Spleen (tissue), 11 donors: ENCODE data around the gene HMGXB3. TPM values are rescaled to one million over a fixed set of nuclear protein-coding genes. Genes with fewer than 3 reads are reported as not detected.
A peak's percentile ranks its signal among the peaks of the same experiment; 100 is the strongest.

Source experiments
- DNase-seq: peaks from one replicate; pipeline ENCODE4 v3.0.0-alpha.2; 2020
- H3K27ac ChIP-seq, 8 donors: fragments of 200-600 bp; sonication (generic) in 7 of 8; 1 replicate in 4 of 8; 2 replicates in 4 of 8; pipeline versions ENCODE4 v1.5.0 to v1.8.0; 2016 to 2021; ENCODE audit warnings: inconsistent platforms in 4 of 8, mild to moderate bottlenecking in 4 of 8, moderate library complexity in 1 of 8
- H3K27me3 ChIP-seq, 7 donors: fragments of 200-600 bp; sonication (generic) in 6 of 7; replicated peaks in 1 of 7; 1 replicate in 4 of 7; 2 replicates in 3 of 7; pipeline versions ENCODE4 v1.5.0 to v1.8.0; 2016 to 2021; ENCODE audit warnings: inconsistent platforms in 3 of 7, mild to moderate bottlenecking in 1 of 7
- H3K36me3 ChIP-seq, 6 donors: fragments of 200-600 bp; sonication (generic) in 5 of 6; 1 replicate in 4 of 6; 2 replicates in 2 of 6; pipeline versions ENCODE4 v1.5.0 to v1.8.0; 2016 to 2021; ENCODE audit warnings: inconsistent platforms in 2 of 6
- H3K4me1 ChIP-seq, 6 donors: fragments of 200-600 bp; sonication (generic) in 5 of 6; 1 replicate in 3 of 6; 2 replicates in 3 of 6; pipeline versions ENCODE4 v1.5.0 to v1.8.0; 2016 to 2021; ENCODE audit warnings: inconsistent platforms in 3 of 6
- H3K4me3 ChIP-seq, 8 donors: fragments of 200-600 bp; sonication (generic) in 7 of 8; 1 replicate in 4 of 8; 2 replicates in 4 of 8; pipeline versions ENCODE4 v1.5.0 to v1.8.0; 2016 to 2021; ENCODE audit warnings: inconsistent platforms in 4 of 8, mild to moderate bottlenecking in 4 of 8, moderate library complexity in 2 of 8
- H3K9me3 ChIP-seq, 8 donors: fragments of 200-600 bp; sonication (generic) in 7 of 8; 1 replicate in 4 of 8; 2 replicates in 4 of 8; pipeline versions ENCODE4 v1.5.0 to v1.8.0; 2016 to 2021; ENCODE audit warnings: inconsistent platforms in 4 of 8
- POLR2A ChIP-seq, 3 donors: fragments of 450-650 bp; IDR thresholded peaks; one replicate each; pipeline ENCODE4 v1.5.1; 2017; ENCODE audit warnings: antibody characterized with exemption in 3 of 3, mild to moderate bottlenecking in 1 of 3
- POLR2AphosphoS5 ChIP-seq, 3 donors: sonication (generic); formaldehyde crosslinking; IDR thresholded peaks; one replicate each; pipeline ENCODE4 v1.5.1; 2017; ENCODE audit warnings: antibody characterized with exemption in 3 of 3
- WGBS, 5 donors: extraction: QIAGEN DNeasy Blood & Tissue Kit in 3 of 5; methylation state at CpG; one replicate each; pipeline versions ENCODE4 v1.1.5 to v1.1.7; 2013 to 2018; 5-methylcytosine and 5-hydroxymethylcytosine counted together
- intact Hi-C: fragments of 100-400 bp; cut with DNase I; formaldehyde crosslinking; loops from one replicate; pipeline ENCODE4 v1.15.0; 2023; ENCODE audit warnings: low total_unique reads
- polyA plus RNA-seq, 3 donors: library from polyadenylated mRNA; stranded (reverse); fragments of 200-250 nt; gene quantifications; one replicate each; pipeline ENCODE4 v1.2.1, GENCODE V29; 2013
- total RNA-seq, 7 donors: library from RNA; depleted of rRNA in 3 of 7; stranded (reverse); fragments of >200 nt in 3 of 7; fragmentation: NEBNext Ultra II Directional in 4 of 7; extraction: Animal tissue kit (Norgen Biotek cat#: 25700) in 4 of 7; gene quantifications; one replicate each; pipeline versions ENCODE4 v1.1.0 to v1.2.1, GENCODE V29; 2016 to 2021
- TF ChIP-seq, protein P1 (sequence below), 11 experiments: fragments of 200-600 bp in 7 of 11; fragments of 450-650 bp in 4 of 11; sonication (generic) in 4 of 11; IDR thresholded peaks in 8 of 11; conservative IDR thresholded peaks in 3 of 11; 1 replicate in 7 of 11; 2 replicates in 4 of 11; pipeline versions ENCODE4 v1.4.0 to v1.8.0; 2016 to 2021; ENCODE audit warnings: antibody characterized with exemption in 11 of 11, inconsistent platforms in 4 of 11, mild to moderate bottlenecking in 1 of 11
- donor health status: healthy with polysubstance abuse.
- donor health status: DM: no; HTN: no; CAD: no; lungs with moderate emphysema.
- donor health status: DM: no; HTN: no; CAD: no.
- donor health status: Bipolar disorder and iron deficiency.
- donor health status: healthy.
- donor health status: DM: no; HTN: no; CAD: no.
- donor health status: DM: yes; HTN: yes; CAD: no.

Gene HMGXB3
- total and polyA plus RNA-seq, 10 donors: 14.3 to 51.7 (median 34.6) TPM

DNA sequence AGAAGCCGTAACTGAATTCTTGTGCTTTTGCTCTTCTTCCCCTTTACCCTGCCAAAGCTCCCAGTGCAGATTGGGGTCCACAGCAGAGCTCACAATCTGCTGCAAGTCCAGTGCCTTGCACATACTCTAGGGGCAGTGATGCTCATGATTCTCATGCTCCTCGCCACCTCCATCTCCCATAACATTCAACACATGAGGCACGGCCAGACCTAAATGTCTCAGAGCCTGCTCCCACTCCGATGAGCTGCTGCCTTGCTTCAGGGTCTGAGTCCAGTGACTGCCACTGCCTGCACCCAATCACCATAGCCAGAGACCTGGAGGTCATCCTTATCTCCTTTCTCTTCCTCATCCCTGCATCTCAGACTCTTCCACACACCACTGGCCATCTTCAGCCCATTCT is 75.3 kb downstream of the HMGXB3 start:
- intact Hi-C loops: no loop called here
- 79 to 97% (median 90%) methylated on average over 4 of the region's 4 CpGs for WGBS, 5 donors
- peak in 2 of 3 donors; percentile 24 to 27 for TF ChIP-seq POLR2AphosphoS5 (IDR thresholded peaks at IDR 0.05)
- TF ChIP-seq, protein P1, sequence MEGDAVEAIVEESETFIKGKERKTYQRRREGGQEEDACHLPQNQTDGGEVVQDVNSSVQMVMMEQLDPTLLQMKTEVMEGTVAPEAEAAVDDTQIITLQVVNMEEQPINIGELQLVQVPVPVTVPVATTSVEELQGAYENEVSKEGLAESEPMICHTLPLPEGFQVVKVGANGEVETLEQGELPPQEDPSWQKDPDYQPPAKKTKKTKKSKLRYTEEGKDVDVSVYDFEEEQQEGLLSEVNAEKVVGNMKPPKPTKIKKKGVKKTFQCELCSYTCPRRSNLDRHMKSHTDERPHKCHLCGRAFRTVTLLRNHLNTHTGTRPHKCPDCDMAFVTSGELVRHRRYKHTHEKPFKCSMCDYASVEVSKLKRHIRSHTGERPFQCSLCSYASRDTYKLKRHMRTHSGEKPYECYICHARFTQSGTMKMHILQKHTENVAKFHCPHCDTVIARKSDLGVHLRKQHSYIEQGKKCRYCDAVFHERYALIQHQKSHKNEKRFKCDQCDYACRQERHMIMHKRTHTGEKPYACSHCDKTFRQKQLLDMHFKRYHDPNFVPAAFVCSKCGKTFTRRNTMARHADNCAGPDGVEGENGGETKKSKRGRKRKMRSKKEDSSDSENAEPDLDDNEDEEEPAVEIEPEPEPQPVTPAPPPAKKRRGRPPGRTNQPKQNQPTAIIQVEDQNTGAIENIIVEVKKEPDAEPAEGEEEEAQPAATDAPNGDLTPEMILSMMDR (IDR thresholded peaks at IDR 0.05 in 8 of 11, conservative IDR thresholded peaks at IDR 0.05 in 3 of 11): no peak
- TF ChIP-seq POLR2A (IDR thresholded peaks at IDR 0.05): no peak
- peaks cover 0 to 53% (median 0%) of the 10 kb centered on the region in 6 donors for H3K36me3 ChIP-seq
- peak; percentile 38 for DNase-seq
- H3K27me3 ChIP-seq: no peaks in the 10 kb centered on the region
- peaks cover 0 to 11% (median under 1%) of the 10 kb centered on the region in 6 donors for H3K4me1 ChIP-seq
- H3K9me3 ChIP-seq: no peaks in the 10 kb centered on the region
- no peak overlapping the region for H3K4me3 ChIP-seq
- H3K27ac ChIP-seq: no peak overlapping the region

DNA sequence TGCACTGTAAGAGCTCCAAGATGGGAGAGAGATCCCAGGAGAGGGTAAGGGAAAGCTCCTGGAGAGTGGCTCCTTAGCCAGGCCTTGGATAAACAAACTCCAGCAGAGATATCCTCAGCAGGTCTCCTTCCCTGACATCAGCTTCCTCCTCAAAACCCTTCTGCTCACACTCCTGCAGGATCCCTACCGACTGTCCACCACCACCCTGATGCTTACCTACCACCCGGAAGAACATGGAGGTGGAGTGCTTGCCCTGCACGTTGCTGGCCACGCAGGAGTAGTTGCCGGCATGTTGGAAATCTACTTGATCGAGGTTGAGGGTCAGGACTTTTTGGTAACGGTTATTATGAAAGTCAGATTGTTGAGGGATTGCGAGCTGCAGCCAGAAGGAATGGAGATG is 76.5 kb downstream of the HMGXB3 start:
- Histone ChIP-seq H3K4me3 (no peak overlapping the region), H3K9me3 (no peaks in the 10 kb centered on the region), H3K36me3 (peaks cover 0 to 55% (median 0%) of the 10 kb centered on the region in 6 donors), H3K4me1 (peaks cover 10 to 24% (median 13%) of the 10 kb centered on the region in 6 donors), H3K27ac (no peak overlapping the region), H3K27me3 (no peaks in the 10 kb centered on the region)
- intact Hi-C loops: no loop called here
- no peak for TF ChIP-seq POLR2A (IDR thresholded peaks at IDR 0.05)
- TF ChIP-seq, protein P1 (IDR thresholded peaks at IDR 0.05 in 8 of 11, conservative IDR thresholded peaks at IDR 0.05 in 3 of 11): no peak
- TF ChIP-seq POLR2AphosphoS5 (IDR thresholded peaks at IDR 0.05): no peak
- DNase-seq: peak; percentile 33
- 79 to 91% (median 88%) methylated on average over 8 of the region's 8 CpGs for WGBS, 5 donors

DNA sequence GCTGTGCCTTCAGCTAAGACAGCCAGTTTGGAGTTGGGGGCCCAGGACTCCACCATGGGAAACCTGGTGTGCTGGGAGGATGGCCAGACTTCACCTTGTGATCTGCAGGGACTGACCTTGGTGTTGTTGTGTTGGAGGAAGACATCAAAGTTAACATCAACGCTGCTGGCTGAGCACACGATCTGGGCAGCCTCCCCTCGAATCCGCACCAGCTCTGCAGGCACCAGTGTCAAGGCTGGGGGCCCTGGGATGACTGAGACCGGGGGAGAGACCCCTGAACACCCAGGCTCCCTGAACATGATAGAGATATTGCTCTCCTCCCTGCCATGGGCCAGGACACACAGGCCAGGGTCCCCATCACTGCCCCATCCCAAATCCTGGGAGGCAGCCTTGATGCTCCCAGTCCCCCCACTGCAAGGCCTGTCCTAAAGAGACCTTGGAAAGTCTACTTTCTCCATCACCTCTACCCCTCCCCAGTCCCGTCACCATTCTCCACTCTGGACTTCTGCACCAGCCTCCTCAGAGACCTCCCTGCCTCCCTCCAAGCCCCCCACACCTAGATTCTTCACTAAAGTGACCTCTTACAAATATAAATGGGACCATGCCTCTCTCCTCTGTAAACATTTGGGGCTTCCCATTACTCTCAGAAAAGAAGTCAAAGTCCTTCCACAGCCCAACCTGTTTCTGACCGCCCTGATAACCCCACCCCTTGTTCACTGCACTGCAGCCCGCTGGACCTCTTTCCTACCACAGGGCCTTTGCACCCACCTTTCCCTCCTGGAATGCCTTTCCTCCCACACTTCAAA is 77.7 kb downstream of the HMGXB3 start:
- no peak for DNase-seq
- TF ChIP-seq, protein P1 (IDR thresholded peaks at IDR 0.05 in 8 of 11, conservative IDR thresholded peaks at IDR 0.05 in 3 of 11): no peak
- TF ChIP-seq POLR2AphosphoS5 (IDR thresholded peaks at IDR 0.05) (no peak), POLR2A (IDR thresholded peaks at IDR 0.05) (no peak)
- 81 to 92% (median 91%) methylated on average over 8 of the region's 8 CpGs for WGBS, 5 donors
- intact Hi-C loops: no loop called here
- Histone ChIP-seq H3K27me3 (peaks cover 0 to 3% (median 0%) of the 10 kb centered on the region in 7 donors), H3K4me3 (no peak overlapping the region), H3K27ac (no peak overlapping the region), H3K4me1 (peaks cover 13 to 33% (median 20%) of the 10 kb centered on the region in 6 donors), H3K36me3 (peaks cover 0 to 55% (median 0%) of the 10 kb centered on the region in 6 donors), H3K9me3 (no peaks in the 10 kb centered on the region)
